C4-2B (cell line): Measurements from ENCODE around the gene SLC2A8.

ENCODE experiments used
- H3K27ac ChIP-seq: fragments of 450-650 bp; 2 replicates; pipeline ENCODE4 v1.5.1; 2017
- CTCF ChIP-seq: fragments of 450-650 bp; conservative IDR thresholded peaks from 2 replicates; pipeline ENCODE4 v1.5.1; 2017; ENCODE audit warnings: mild to moderate bottlenecking
- ZFX ChIP-seq: fragments of 450-650 bp; IDR thresholded peaks from 2 replicates; pipeline ENCODE4 v1.6.1; 2017

Gene SLC2A8

GRCh38 chr9:127366594-127366993 is 30.4 kb upstream of the SLC2A8 start:
- no peak overlapping the region for H3K27ac ChIP-seq
- TF ChIP-seq ZFX (no peak), CTCF (no peak)

- TF ChIP-seq CTCF (no peak), ZFX (no peak)
- H3K27ac ChIP-seq: no peak overlapping the region
Observed at GRCh38 chr9:127368852-127369402, 28.0 kb upstream of the SLC2A8 start.

GRCh38 chr9:127369428-127369827 is 27.5 kb upstream of the SLC2A8 start:
- no peak for TF ChIP-seq CTCF
- no peak for TF ChIP-seq ZFX
- no peak overlapping the region for H3K27ac ChIP-seq

- no peak for TF ChIP-seq ZFX
- TF ChIP-seq CTCF: no peak
- no peak overlapping the region for H3K27ac ChIP-seq
Observed at GRCh38 chr9:127370147-127370579, 26.8 kb upstream of the SLC2A8 start.

GRCh38 chr9:127370672-127371648 is 26.0 kb upstream of the SLC2A8 start:
- TF ChIP-seq ZFX: no peak
- no peak for TF ChIP-seq CTCF
- H3K27ac ChIP-seq: no peak overlapping the region

- no peak overlapping the region for H3K27ac ChIP-seq
- no peak for TF ChIP-seq CTCF
Observed at GRCh38 chr9:127380479-127380878, 16.5 kb upstream of the SLC2A8 start.

- TF ChIP-seq CTCF (no peak), ZFX (no peak)
- H3K27ac ChIP-seq: no peak overlapping the region
Observed at GRCh38 chr9:127382541-127382940, 14.4 kb upstream of the SLC2A8 start.
